SK-N-SH treated with all-trans-retinoic acid at 6 μM for 48 hours (cell line): ENCODE results near the gene ERCC4.

Experiments used
- ARNTL ChIP-seq: fragments of 450-650 bp; formaldehyde crosslinking; IDR thresholded peaks from 2 replicates; pipeline ENCODE4 v1.5.0; 2020; ENCODE audit warnings: low read depth, mild to moderate bottlenecking, moderate library complexity, borderline replicate concordance
- BACH2 ChIP-seq: fragments of 250-450 bp; sonication (Bioruptor Pico); IDR thresholded peaks from 2 replicates; pipeline ENCODE4 v1.9.0; 2021; ENCODE audit warnings: mild to moderate bottlenecking, borderline replicate concordance
- RARB ChIP-seq: fragments of 250-450 bp; sonication (Bioruptor Pico); IDR thresholded peaks from 2 replicates; pipeline ENCODE4 v1.8.0; 2021; ENCODE audit warnings: mild to moderate bottlenecking, moderate library complexity
- ZFP3 ChIP-seq: fragments of 250-450 bp; sonication (Bioruptor Pico); IDR thresholded peaks from 2 replicates; pipeline ENCODE4 v1.5.0; 2020; ENCODE audit warnings: mild to moderate bottlenecking, moderate library complexity
- ZNF70 ChIP-seq: fragments of 450-650 bp; formaldehyde crosslinking; IDR thresholded peaks from 2 replicates; pipeline ENCODE4 v1.5.0; 2020; ENCODE audit warnings: mild to moderate bottlenecking, moderate library complexity
- ZNF8 ChIP-seq: fragments of 450-650 bp; formaldehyde crosslinking; IDR thresholded peaks from 2 replicates; pipeline ENCODE4 v1.5.0; 2020; ENCODE audit warnings: mild to moderate bottlenecking, moderate library complexity
- TF ChIP-seq, protein P1 (sequence below): fragments of 250-450 bp; sonication (Bioruptor Pico); IDR thresholded peaks from 2 replicates; pipeline ENCODE4 v1.5.1; 2020; ENCODE audit warnings: low read depth, mild to moderate bottlenecking, moderate library complexity
- TF ChIP-seq, protein P2 (sequence below): fragments of 250-450 bp; sonication (Bioruptor Pico); IDR thresholded peaks from 2 replicates; pipeline ENCODE4 v1.8.0; 2020; ENCODE audit warnings: mild to moderate bottlenecking, moderate library complexity, borderline replicate concordance

DNA sequence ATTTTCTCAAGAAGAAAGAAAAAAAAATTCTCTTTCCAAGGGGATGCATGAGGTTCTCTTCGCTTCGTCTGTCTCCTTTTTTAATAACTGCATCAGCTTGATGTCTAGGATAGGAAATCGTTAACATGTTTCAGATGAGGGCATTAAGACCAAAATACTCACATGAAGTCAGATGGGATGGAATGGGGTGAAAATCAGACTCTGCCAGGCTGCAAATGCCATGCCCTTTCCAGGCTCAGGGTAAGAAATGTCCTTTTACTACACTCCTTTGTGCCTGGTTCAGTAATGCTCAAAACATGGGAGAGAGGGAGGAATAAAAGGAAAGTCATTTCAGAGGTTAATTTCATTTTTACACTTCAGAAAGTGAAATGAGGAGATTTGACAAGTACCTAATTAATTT lies 21.7 kb upstream of the ERCC4 start:
- TF ChIP-seq RARB (CRISPR knock-in tag) (no peak), ZFP3 (CRISPR knock-in tag) (no peak), ARNTL (no peak), BACH2 (CRISPR knock-in tag) (no peak), ZNF70 (no peak), ZNF8 (CRISPR knock-in tag) (no peak)
- TF ChIP-seq, protein P1, sequence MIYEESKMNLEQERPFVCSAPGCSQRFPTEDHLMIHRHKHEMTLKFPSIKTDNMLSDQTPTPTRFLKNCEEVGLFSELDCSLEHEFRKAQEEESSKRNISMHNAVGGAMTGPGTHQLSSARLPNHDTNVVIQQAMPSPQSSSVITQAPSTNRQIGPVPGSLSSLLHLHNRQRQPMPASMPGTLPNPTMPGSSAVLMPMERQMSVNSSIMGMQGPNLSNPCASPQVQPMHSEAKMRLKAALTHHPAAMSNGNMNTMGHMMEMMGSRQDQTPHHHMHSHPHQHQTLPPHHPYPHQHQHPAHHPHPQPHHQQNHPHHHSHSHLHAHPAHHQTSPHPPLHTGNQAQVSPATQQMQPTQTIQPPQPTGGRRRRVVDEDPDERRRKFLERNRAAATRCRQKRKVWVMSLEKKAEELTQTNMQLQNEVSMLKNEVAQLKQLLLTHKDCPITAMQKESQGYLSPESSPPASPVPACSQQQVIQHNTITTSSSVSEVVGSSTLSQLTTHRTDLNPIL (CRISPR knock-in tag), result no peak
- TF ChIP-seq, protein P2, sequence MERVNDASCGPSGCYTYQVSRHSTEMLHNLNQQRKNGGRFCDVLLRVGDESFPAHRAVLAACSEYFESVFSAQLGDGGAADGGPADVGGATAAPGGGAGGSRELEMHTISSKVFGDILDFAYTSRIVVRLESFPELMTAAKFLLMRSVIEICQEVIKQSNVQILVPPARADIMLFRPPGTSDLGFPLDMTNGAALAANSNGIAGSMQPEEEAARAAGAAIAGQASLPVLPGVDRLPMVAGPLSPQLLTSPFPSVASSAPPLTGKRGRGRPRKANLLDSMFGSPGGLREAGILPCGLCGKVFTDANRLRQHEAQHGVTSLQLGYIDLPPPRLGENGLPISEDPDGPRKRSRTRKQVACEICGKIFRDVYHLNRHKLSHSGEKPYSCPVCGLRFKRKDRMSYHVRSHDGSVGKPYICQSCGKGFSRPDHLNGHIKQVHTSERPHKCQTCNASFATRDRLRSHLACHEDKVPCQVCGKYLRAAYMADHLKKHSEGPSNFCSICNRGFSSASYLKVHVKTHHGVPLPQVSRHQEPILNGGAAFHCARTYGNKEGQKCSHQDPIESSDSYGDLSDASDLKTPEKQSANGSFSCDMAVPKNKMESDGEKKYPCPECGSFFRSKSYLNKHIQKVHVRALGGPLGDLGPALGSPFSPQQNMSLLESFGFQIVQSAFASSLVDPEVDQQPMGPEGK (CRISPR knock-in tag), result no peak
